NCI-H524 (cell line): Measurements from ENCODE around the gene PEX1.
"Not testable (repeated sequence)": the region's sequence is repeated elsewhere in the genome, so short reads cannot be mapped to it uniquely, and the experiment has no call there.

Experiments
- DNase-seq, 2 experiments: peaks; one replicate each; lab custom pipeline; 2025; lab: John Stamatoyannopoulos, UW

The PEX1 gene

GRCh38 chr7:92460510-92460909 is 67.8 kb downstream of the PEX1 start:
- DNase-seq: no peak

- DNase-seq: no peak
Observed at GRCh38 chr7:92460109-92460508, 68.2 kb downstream of the PEX1 start.

GRCh38 chr7:92456236-92456635 is 72.1 kb downstream of the PEX1 start:
- DNase-seq: no peak

- no peak for DNase-seq
Observed at GRCh38 chr7:92451645-92452044, 76.7 kb downstream of the PEX1 start.

GRCh38 chr7:92448205-92448747 is 80.0 kb downstream of the PEX1 start:
- peak in 1 of 2 experiments; percentile 56 for DNase-seq

GRCh38 chr7:92447345-92448204 is 80.7 kb downstream of the PEX1 start, which contains the start of gene GATAD1:
TSS of gene GATAD1 (plus strand) at chr7:92447482. CDS start at chr7:92447730, 248 bp downstream.
- peak; percentile 84 to 90 for DNase-seq

GRCh38 chr7:92446869-92447344 is 81.4 kb downstream of the PEX1 start:
- DNase-seq: no peak

GRCh38 chr7:92442720-92443119 is 85.6 kb downstream of the PEX1 start:
- DNase-seq: not testable (repeated sequence)

GRCh38 chr7:92437956-92438491 is 90.3 kb downstream of the PEX1 start:
- no peak for DNase-seq
